ENCODE data around the gene HAUS7.

GRCh38 chrX:153494061-153494460 is 23.7 kb upstream of the HAUS7 start:
- TF ChIP-seq, protein P1, sequence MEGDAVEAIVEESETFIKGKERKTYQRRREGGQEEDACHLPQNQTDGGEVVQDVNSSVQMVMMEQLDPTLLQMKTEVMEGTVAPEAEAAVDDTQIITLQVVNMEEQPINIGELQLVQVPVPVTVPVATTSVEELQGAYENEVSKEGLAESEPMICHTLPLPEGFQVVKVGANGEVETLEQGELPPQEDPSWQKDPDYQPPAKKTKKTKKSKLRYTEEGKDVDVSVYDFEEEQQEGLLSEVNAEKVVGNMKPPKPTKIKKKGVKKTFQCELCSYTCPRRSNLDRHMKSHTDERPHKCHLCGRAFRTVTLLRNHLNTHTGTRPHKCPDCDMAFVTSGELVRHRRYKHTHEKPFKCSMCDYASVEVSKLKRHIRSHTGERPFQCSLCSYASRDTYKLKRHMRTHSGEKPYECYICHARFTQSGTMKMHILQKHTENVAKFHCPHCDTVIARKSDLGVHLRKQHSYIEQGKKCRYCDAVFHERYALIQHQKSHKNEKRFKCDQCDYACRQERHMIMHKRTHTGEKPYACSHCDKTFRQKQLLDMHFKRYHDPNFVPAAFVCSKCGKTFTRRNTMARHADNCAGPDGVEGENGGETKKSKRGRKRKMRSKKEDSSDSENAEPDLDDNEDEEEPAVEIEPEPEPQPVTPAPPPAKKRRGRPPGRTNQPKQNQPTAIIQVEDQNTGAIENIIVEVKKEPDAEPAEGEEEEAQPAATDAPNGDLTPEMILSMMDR (IDR thresholded peaks at IDR 0.05): no peak
- no peak for TF ChIP-seq POLR2A (IDR thresholded peaks at IDR 0.05)

Measured in uterus (tissue), 2 donors.